Measurements from ENCODE around the gene PPOX.

Gene PPOX

GRCh38 chr1:161175771-161176453 is 9.7 kb downstream of the PPOX start:
- no peak for DNase-seq (ENCODE audit: low read depth, low spot score)

DNA sequence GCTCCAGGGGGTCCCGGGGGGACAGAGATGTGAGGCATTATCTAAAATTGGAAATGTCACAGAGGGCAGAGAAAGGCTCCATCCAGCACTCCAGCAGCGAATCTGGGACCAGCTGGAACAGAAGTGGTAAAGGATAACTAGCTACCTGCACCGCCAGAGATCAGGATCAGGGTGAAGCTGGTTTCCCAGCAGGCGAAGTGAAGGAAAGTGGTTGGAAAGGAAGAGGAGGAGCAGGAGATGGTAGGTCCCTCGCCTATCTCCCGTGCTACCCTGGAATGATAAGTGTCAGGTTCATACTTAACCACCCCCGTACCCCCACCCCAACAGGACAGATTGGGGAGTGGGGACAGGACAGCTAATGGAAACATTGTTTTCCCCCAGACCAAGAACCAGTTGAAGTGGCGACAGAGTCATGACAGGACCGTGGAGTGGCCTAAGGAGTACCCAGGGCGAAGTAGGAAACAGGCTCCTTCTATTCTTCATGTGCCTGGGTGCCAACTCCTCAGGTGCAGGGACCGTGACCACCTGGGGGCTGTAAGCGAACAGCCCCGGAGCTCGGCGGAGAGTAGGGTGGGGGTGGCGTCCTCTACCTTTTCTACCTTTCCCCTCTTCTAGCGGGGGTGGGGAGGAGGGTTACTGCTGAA is 10.4 kb downstream of the PPOX start:
- DNase-seq (ENCODE audit: low read depth, low spot score): no peak

- DNase-seq (ENCODE audit: low read depth, low spot score): peak; percentile 46
Measured at GRCh38 chr1:161177112-161177935, 11.1 kb downstream of the PPOX start, which contains the start of gene B4GALT3. Gene B4GALT3, minus strand, starts transcription at chr1:161177507. Its CDS starts 1,447 bp downstream, at chr1:161176060.

GRCh38 chr1:161177936-161178244 is 11.7 kb downstream of the PPOX start:
- no peak for DNase-seq (ENCODE audit: low read depth, low spot score)

GRCh38 chr1:161179698-161180097 is 13.5 kb downstream of the PPOX start:
- DNase-seq (ENCODE audit: low read depth, low spot score): no peak

DNA sequence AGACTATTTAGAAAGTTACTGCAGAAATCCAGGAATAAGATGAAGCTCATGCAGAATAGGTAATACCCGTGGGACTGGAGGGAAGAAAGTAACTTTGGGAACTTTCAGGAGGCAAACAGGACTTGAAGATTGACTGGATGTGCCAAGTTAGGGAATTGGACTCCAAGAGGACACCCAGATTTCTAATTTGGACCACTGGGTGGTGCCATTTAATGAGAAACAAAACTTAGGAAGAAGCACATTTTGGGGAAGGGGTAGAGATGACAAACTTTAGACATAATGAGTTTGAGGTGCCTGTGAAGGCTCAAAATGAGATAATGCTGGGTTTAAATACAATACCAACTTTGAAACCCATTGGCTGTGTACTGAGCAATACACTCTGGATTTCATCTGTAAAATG is 14.4 kb downstream of the PPOX start:
- DNase-seq (ENCODE audit: low read depth, low spot score): no peak

- DNase-seq (ENCODE audit: low read depth, low spot score): no peak
Measured at GRCh38 chr1:161182214-161182613, 16.0 kb downstream of the PPOX start.

- DNase-seq (ENCODE audit: low read depth, low spot score): no peak
Measured at GRCh38 chr1:161185282-161185682, 19.1 kb downstream of the PPOX start.

DNA sequence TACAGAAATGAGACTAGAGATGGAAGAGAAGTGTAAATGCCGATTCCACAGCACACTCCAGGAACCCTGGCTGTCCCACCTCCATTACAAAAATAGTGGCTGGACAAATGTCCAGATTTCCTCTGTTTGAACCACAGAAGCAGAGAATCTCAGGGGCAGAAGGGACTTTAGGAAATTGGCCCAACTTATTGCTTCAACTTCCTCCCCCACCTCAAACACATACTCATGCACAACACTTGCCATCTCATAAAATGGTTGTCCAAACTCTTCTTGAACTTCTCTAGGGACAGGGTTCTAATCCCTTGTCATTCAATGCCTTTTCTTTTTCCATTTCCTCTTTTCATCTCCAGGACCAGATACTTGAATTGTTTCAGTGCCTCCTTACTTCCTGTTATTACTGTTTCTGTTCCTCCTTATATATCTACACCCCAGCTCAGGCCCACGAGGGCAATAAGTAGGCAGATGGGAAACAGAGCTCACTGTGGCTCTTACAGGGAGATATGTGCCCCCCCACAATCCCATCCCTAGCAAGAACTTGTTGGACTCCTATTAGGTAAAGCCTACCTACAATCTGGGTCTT is 19.6 kb downstream of the PPOX start:
- DNase-seq (ENCODE audit: low read depth, low spot score): no peak

DNA sequence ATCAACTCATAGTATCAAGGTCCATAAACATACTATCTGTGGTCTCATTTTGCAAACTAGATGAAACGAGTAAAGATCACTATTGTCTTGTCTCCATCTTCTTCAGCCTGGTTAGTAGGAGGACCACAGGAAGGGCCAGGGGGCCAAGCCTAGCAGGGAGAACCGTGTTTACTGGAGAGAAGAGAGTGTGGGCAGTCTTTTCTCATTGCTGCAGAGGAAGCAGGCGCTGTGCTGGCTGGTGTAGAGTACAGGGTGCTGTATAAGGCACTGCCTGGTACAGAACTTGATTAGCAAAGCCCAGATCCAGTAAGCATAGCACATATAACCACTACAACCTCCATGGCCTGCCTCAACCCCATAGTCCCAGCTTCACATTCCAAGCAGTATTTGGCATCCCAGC is 21.1 kb downstream of the PPOX start:
- no peak for DNase-seq (ENCODE audit: low read depth, low spot score)

DNA sequence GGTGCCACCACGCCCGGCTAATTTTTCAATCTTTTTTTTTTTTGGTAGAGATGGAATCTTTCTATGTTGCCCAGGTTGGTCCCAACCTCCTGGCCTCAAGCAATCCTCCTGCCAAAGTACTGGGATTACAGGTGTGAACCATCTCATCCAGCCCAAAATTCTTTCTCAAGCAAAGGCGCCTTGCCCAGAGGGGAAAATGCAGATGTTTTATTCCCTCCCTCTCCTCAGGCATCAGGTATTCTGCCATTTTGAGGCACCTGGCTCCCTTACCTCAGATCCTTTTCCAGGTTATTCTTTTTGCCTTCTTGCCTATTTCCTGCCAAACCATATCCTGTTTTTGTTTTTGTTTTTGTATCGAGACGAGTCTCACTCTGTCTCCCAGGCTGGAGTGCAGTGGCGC is 22.2 kb downstream of the PPOX start:
- DNase-seq (ENCODE audit: low read depth, low spot score): no peak

DNA sequence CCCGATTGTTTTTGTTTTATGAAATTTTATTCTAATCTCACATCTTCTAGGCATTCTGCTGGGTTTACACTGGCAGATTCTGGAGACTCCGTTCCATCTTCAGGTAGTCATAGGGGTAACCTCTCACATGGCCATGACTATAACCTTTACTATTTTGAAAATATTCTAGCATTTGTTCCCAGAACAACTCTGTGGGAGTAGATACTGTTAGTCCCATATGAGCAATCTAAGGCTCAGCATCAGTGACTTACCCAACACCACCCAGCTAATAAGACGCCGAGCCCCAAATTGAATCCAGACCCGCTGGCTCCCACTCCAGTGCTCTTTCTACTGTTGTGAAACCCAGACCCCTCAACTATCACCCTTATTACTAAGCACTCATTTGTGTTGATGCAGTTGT is 22.8 kb downstream of the PPOX start:
- DNase-seq (ENCODE audit: low read depth, low spot score): no peak

GRCh38 chr1:161190962-161191521 is 24.8 kb downstream of the PPOX start:
- no peak for DNase-seq (ENCODE audit: low read depth, low spot score)

DNA sequence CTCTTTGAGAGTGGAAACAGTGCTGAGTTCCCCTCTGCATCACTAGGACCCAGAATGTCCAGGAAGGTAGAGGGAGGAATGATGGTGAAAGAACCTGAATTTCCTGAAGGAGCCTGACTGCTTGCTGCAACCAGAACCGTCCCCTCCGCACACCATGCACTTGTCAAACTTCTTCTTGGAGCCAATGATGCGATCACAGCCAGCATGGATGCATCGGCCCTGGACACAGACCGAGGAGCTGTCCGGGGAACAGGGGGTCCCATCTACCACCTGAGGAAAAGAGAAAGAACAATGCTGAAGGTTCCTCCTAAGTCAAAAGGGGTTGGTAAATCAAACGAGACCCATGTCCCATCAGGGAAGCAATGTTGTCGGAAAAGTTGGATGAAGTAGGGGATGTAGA is 25.7 kb downstream of the PPOX start:
- DNase-seq (ENCODE audit: low read depth, low spot score): no peak

DNA sequence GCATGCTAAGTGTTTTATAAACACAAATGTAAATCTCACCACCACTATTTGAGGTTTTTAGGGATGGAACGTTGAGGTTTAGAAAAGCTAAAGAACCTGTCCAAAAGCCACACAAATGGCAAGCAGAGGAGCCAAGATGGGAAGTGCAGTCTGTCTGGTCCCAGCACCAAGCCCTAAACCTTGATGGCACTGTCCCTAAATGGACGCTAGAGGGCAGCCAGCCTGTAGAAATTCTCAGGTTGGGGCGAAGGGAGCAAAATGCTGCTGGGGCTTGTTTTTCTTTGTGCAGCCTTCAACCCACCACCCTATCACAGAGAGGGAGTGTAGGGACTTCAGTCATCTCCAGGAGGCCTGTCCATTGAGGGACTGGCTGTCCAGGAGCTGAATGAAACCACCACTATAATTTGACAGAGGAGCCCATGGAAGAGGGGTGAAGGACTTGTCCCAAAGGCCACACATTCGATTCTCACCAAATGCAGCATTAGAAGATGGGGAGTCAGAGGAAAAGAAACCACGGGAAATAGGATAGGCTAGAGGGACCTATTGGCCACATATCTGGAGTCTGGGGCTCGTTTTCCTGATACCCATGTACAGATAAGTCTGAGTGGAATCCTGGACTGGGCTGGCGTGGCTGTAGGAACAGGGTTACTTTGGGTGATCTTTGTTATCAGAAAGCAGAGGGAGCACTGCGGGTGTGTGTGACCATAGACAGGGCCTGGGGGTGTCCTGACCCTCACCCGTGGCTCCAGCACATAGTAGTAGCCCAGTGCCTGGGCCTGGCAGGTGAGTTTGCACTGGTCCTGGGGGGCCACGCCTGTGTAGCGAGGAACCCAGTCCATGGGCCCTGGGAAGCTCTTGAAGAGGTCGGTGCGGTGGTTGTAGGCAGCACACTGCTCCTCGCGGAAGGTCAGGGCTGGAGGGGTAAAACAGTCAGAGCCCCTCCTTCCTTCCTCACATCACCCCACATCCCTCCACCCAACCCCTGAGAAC is 26.5 kb downstream of the PPOX start:
- no peak for DNase-seq (ENCODE audit: low read depth, low spot score)

- no peak for DNase-seq (ENCODE audit: low read depth, low spot score)
Measured at GRCh38 chr1:161193561-161194235, 27.5 kb downstream of the PPOX start.

- DNase-seq (ENCODE audit: low read depth, low spot score): no peak
Measured at GRCh38 chr1:161195171-161195570, 28.9 kb downstream of the PPOX start.

DNA sequence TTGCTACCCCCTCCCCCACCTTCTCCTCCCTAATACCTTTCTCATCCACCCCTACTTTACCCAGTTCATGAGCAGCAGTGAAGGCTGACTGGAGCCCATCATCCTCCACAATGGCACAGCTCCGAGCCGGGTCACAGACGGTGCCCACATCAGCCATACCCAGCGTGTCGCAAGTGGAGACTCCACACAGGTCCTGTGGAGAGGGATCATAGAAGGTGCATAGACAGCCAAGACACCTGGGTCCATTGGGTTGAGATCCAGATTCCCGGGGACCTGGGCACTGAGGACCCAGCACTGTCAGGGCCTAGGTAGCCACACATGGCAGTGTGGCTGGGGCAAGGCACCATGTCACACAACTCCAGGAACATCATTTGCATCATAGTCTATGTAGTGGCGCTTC is 29.9 kb downstream of the PPOX start:
- DNase-seq (ENCODE audit: low read depth, low spot score): no peak

DNA sequence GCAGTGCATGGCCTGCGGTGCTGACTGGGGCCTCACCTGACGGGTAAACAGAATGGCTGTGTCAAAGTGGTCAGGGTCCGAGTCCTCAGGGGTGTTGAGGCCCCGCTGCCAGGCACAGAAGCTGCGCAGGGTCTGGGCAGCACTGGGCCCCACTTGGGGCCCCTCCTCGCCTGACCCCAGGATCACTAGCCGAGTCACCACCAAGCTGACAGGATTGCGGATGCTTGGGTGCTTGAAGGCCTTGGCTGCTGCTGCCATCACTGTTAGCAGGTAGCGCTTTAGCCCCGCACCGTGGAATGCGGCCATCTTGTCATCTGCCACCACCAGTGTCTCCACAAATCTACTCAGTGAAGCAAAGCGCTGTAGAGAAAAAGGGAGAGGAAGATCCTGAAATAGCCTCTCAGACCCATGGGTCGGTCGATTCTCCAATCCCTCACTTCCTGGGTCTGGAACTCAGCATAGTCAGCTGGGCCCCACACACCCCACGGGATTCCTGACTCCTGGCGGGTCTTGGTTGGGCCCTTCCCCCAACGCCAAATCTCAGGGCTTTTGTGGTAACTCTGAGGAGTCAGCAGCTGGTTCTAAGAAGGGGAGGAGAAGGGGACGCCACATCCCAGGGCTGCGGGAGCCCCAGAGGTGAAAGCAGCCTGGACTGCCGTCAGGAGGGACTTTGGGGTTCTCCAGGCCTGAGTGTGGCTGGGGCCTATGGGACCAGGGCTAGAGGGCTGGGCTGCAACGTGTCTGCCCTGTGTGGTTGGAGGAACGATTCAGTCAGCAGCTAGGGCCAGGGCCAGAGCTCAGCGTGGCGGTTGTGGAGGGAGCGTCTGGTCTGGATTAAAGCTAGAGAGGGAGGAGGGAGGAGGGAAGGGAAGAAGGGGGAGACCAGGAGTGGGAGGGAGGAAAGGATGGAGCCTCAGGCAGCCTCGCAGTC is 30.6 kb downstream of the PPOX start:
- peak; percentile 61 for DNase-seq (ENCODE audit: low read depth, low spot score)

All from brain pericyte (primary cell).